ENCODE data around the gene M1AP.

DNA sequence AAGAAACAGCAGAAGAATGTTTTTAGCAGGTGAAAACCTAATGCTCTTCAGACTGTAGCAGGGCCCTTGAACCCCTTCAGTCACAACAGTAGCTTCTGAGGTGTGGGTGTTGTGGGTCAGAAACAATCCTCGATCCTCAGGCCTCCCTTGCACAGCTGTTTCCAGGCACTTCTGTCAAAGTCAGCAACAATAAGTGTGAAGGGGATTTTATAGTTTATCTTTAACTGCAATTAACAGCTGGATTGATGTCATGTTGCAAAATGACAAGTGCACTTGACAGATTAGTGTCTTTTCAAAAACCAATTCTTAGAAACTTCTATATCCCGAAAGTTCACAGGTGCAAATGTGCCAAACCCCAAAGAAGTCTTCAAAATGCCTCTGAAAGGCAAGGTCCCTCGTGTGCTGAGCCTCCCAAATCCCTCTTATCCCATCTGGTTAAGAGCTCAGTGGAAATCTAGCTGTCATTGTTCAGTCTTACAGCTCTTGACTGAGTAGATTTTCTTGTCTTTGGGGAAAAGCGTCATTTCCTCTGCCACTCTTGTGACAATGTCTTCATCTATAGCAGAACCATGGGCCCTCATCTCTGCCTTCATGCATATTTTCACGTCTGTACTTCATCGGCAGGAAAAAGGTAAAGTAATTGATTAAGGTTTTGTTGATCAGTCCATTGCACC lies 29.6 kb downstream of the M1AP start:
- TF ChIP-seq POLR2AphosphoS5 (IDR thresholded peaks at IDR 0.05; ENCODE audit: low read depth, low read length) (no peak), SIN3A (IDR thresholded peaks at IDR 0.05; ENCODE audit: borderline replicate concordance, insufficient read depth, low read length) (no peak)
